IMR-90 (cell line): ENCODE results near the gene PITPNM3. TPM values are rescaled to one million over a fixed set of nuclear protein-coding genes. Genes with fewer than 3 reads are reported as not detected.

Experiments used
- ATAC-seq: fragments of 200-7000 bp; cut with Tn5 transposase; 2 replicates; pipeline ENCODE4 v1.9.1; 2020; ENCODE audit warnings: low read depth, mild to moderate bottlenecking, moderate library complexity
- BruUV-seq: library from RNA; stranded (reverse); fragments of 400-500 nt; replicated peaks from 2 replicates; lab custom pipeline; 2021; lab: Mats Ljungman, UMichigan
- CTCF ChIA-PET: fragments of 300-600 bp; formaldehyde crosslinking; extraction: SDS; loops from one replicate; lab custom pipeline; 2021; ENCODE audit warnings: antibody characterized with exemption; lab: Yijun Ruan, JAX
- POLR2A ChIA-PET: fragments of 300-600 bp; sonication (Branson Sonifier 250); formaldehyde crosslinking; loops from one replicate; lab custom pipeline; 2022; ENCODE audit warnings: antibody characterized with exemption; ENCODE audit not compliant: unreplicated experiment; lab: Charles Lee
- DNase-seq: peaks from one replicate; pipeline ENCODE4 v3.0.0; 2013
- H2AFZ ChIP-seq: replicated peaks from 2 replicates; pipeline ENCODE3; 2013; ENCODE audit warnings: low read length, mild to moderate bottlenecking; ENCODE audit not compliant: poor library complexity
- H2AK5ac ChIP-seq: 2 replicates; pipeline ENCODE4 v1.6.1; 2013; ENCODE audit warnings: low read depth, low read length, inconsistent platforms
- H2AK9ac ChIP-seq: replicated peaks from 2 replicates; pipeline ENCODE3; 2013; ENCODE audit warnings: mild to moderate bottlenecking, low read depth, low read length, moderate library complexity; ENCODE audit not compliant: poor library complexity
- H2BK120ac ChIP-seq: 2 replicates; pipeline ENCODE4 v1.6.1; 2013; ENCODE audit warnings: low read depth, low read length, inconsistent platforms
- H2BK15ac ChIP-seq: 3 replicates; pipeline ENCODE4 v1.6.1; 2013; ENCODE audit warnings: low read depth, low read length, inconsistent platforms
- H2BK20ac ChIP-seq: 2 replicates; pipeline ENCODE4 v1.6.1; 2013; ENCODE audit warnings: low read depth, mild to moderate bottlenecking, inconsistent platforms, low read length, moderate library complexity
- H2BK5ac ChIP-seq: 2 replicates; pipeline ENCODE4 v1.6.1; 2013; ENCODE audit warnings: mild to moderate bottlenecking, low read depth, low read length, inconsistent platforms; ENCODE audit not compliant: poor library complexity, severe bottlenecking
- H3K14ac ChIP-seq: replicated peaks from 2 replicates; pipeline ENCODE4 v1.6.1; 2013; ENCODE audit warnings: low read depth, low read length, inconsistent platforms
- H3K18ac ChIP-seq: 2 replicates; pipeline ENCODE4 v1.6.1; 2013; ENCODE audit warnings: low read depth, low read length, control low read depth
- H3K23ac ChIP-seq: 2 replicates; pipeline ENCODE4 v1.6.1; 2013; ENCODE audit warnings: low read depth, low read length, inconsistent platforms
- H3K27ac ChIP-seq: 2 replicates; pipeline ENCODE4 v1.5.1; 2013; ENCODE audit warnings: mild to moderate bottlenecking, control low read depth, low read length; ENCODE audit not compliant: insufficient read depth
- H3K27me3 ChIP-seq: 2 replicates; pipeline ENCODE4 v1.6.1; 2013; ENCODE audit warnings: low read length; ENCODE audit not compliant: control insufficient read depth, insufficient read depth
- H3K36me3 ChIP-seq: 2 replicates; pipeline ENCODE4 v1.6.1; 2013; ENCODE audit warnings: low read length, mixed read lengths; ENCODE audit not compliant: control insufficient read depth, insufficient read depth
- H3K4ac ChIP-seq: 2 replicates; pipeline ENCODE4 v1.6.1; 2013; ENCODE audit warnings: low read depth, low read length, inconsistent platforms
- H3K4me1 ChIP-seq: 2 replicates; pipeline ENCODE4 v1.6.1; 2013; ENCODE audit warnings: low read length, mixed read lengths; ENCODE audit not compliant: control insufficient read depth, insufficient read depth
- H3K4me2 ChIP-seq: 2 replicates; pipeline ENCODE4 v1.6.1; 2013; ENCODE audit warnings: low read depth, mild to moderate bottlenecking, control low read depth, low read length, moderate library complexity
- H3K4me3 ChIP-seq: 2 replicates; pipeline ENCODE4 v1.5.1; 2013; ENCODE audit warnings: low read depth, mild to moderate bottlenecking, control low read depth, low read length, moderate library complexity; ENCODE audit not compliant: insufficient read depth
- H3K56ac ChIP-seq: 2 replicates; pipeline ENCODE4 v1.6.1; 2013; ENCODE audit warnings: low read length, inconsistent platforms; ENCODE audit not compliant: insufficient read depth; ENCODE audit errors: extremely low read depth
- H3K79me1 ChIP-seq, 2 experiments: 2 replicates each; pipeline ENCODE4 v1.6.1; 2013; ENCODE audit warnings: low read length in 2 of 2, inconsistent platforms in 1 of 2, low read depth in 1 of 2
- H3K9ac ChIP-seq: 2 replicates; pipeline ENCODE4 v1.6.1; 2013; ENCODE audit warnings: low read depth, low read length, control low read depth
- H3K9me1 ChIP-seq: 2 replicates; pipeline ENCODE4 v1.6.1; 2013; ENCODE audit warnings: low read length, inconsistent platforms; ENCODE audit not compliant: insufficient read depth
- H3K9me3 ChIP-seq: 2 replicates; pipeline ENCODE4 v1.6.1; 2013; ENCODE audit warnings: low read length; ENCODE audit not compliant: control insufficient read depth, insufficient read depth
- H4K20me1 ChIP-seq: 2 replicates; pipeline ENCODE4 v1.6.1; 2013; ENCODE audit warnings: low read length, inconsistent platforms; ENCODE audit not compliant: insufficient read depth
- H4K5ac ChIP-seq: 2 replicates; pipeline ENCODE4 v1.6.1; 2013; ENCODE audit warnings: mild to moderate bottlenecking, low read depth, low read length, control low read depth
- H4K8ac ChIP-seq, 2 experiments: 2 replicates each; pipeline ENCODE4 v1.6.1; 2013; ENCODE audit warnings: low read depth in 2 of 2, low read length in 2 of 2, control low read depth in 1 of 2, inconsistent platforms in 1 of 2
- H4K91ac ChIP-seq: 2 replicates; pipeline ENCODE4 v1.6.1; 2013; ENCODE audit warnings: low read depth, low read length, inconsistent platforms; ENCODE audit not compliant: insufficient read depth
- BHLHE40 ChIP-seq: fragments of 150-350 bp; IDR thresholded peaks from 2 replicates; pipeline ENCODE4 v1.6.1; 2016; ENCODE audit warnings: mild to moderate bottlenecking, low read depth, low read length
- RFX5 ChIP-seq: IDR thresholded peaks from 2 replicates; pipeline ENCODE4 v1.8.0; 2012; ENCODE audit warnings: low read depth, mild to moderate bottlenecking, low read length, moderate library complexity
- WGBS, 2 experiments: methylation state at CpG; one replicate each; pipeline versions ENCODE4 v1.1.5 to v1.1.7; 2013; ENCODE audit warnings: missing lambda C conversion rate in 2 of 2; ENCODE audit not compliant: insufficient read length in 1 of 2; ENCODE audit errors: extremely low coverage in 2 of 2; 5-methylcytosine and 5-hydroxymethylcytosine counted together
- dilution Hi-C: fragments of 300-500 bp; cut with HindIII; formaldehyde crosslinking; loops from one replicate; pipeline ENCODE4 v1.14.3; 2018; ENCODE audit warnings: low sequenced_read_pairs; ENCODE audit not compliant: unreplicated experiment
- in situ Hi-C: fragments of 300-500 bp; cut with MboI; formaldehyde crosslinking; loops from 3 replicates; pipeline ENCODE4 v1.14.3; 2019; ENCODE audit warnings: low sequenced_read_pairs, inconsistent platforms, mixed read lengths
- intact Hi-C: fragments of 100-400 bp; cut with micrococcal nuclease; formaldehyde crosslinking; loops from 2 replicates; pipeline ENCODE4 v1.10.0; 2022
- polyA plus RNA-seq, 3 experiments: library from polyadenylated mRNA; depleted of rRNA; stranded (reverse); fragments of >200 nt; gene quantifications; 2 replicates each; pipeline ENCODE4 v1.2.3, GENCODE V29; 2012; ENCODE audit warnings: low replicate concordance in 1 of 3
- total RNA-seq: library from RNA; depleted of rRNA; stranded (reverse); fragments of >200 nt; gene quantifications from 2 replicates; pipeline ENCODE4 v1.2.3, GENCODE V29; 2012

Gene PITPNM3
- total and polyA plus RNA-seq, 2 of the 4 experiments (the other 2 are of a cell fraction): 0.54 to 1.7 TPM

- no peak overlapping the region for H4K5ac ChIP-seq
- ChIA-PET CTCF (interaction anchor here (0.7 to 1.7 kb wide), 2 partner anchors 15 to 37 kb away, joined by 4 read pairs; no protein-coding TSS in a partner anchor), POLR2A (no interaction called here)
- no peak overlapping the region for H2BK15ac ChIP-seq
- no peak overlapping the region for H3K4ac ChIP-seq
- no peak overlapping the region for H4K91ac ChIP-seq
- no peaks in the 10 kb centered on the region for H3K36me3 ChIP-seq
- peaks cover 7% of the 10 kb centered on the region for H3K27me3 ChIP-seq
- H3K18ac ChIP-seq: no peak overlapping the region
- H3K9me1 ChIP-seq: peaks cover 3% of the 10 kb centered on the region; the same call in 1 of the 2 replicates
- H3K9me3 ChIP-seq: no peaks in the 10 kb centered on the region
- BruUV-seq: no TSS peak
- no peak overlapping the region for H3K14ac ChIP-seq
- H3K79me1 ChIP-seq: no peaks in the 10 kb centered on the region
- no peak overlapping the region for H3K56ac ChIP-seq
- H3K4me1 ChIP-seq: no peaks in the 10 kb centered on the region
- no peak overlapping the region for H3K27ac ChIP-seq
- no peak overlapping the region for H3K23ac ChIP-seq
- 60% methylated on average over 2 of the region's 5 CpGs; no CpG with 5 or more reads in 1 of the 2 experiments for WGBS, 2 experiments
- no peak for TF ChIP-seq BHLHE40
- no peak for TF ChIP-seq RFX5
- H3K4me3 ChIP-seq: no peak overlapping the region
- dilution Hi-C loops (no loop called here), intact Hi-C loops (no loop called here), in situ Hi-C loops (no loop called here)
- DNase-seq (no peak), ATAC-seq (no peak)
- no peak overlapping the region for H2BK20ac ChIP-seq
- H2AK5ac ChIP-seq: no peak overlapping the region
- no peak overlapping the region for H2BK5ac ChIP-seq
- H2AFZ ChIP-seq: no peak overlapping the region
- H4K20me1 ChIP-seq: no peaks in the 10 kb centered on the region
- H2BK120ac ChIP-seq: no peak overlapping the region
- H4K8ac ChIP-seq: no peak overlapping the region
- no peak overlapping the region for H2AK9ac ChIP-seq
- no peak overlapping the region for H3K9ac ChIP-seq
- no peak overlapping the region for H3K4me2 ChIP-seq
Observed at GRCh38 chr17:6485646-6486412, 70.5 kb downstream of the PITPNM3 start.
